GM21381 (cell line): Measurements from ENCODE around the gene ZBTB45.
A peak's percentile ranks its signal among the peaks of the same experiment; 100 is the strongest.

ENCODE experiments used
- ATAC-seq: cut with Tn5 transposase; IDR thresholded peaks from one replicate; pipeline ENCODE4 v1.9.1; 2021; ENCODE audit warnings: mild to moderate bottlenecking, moderate library complexity; ENCODE audit not compliant: unreplicated experiment

Gene ZBTB45

DNA sequence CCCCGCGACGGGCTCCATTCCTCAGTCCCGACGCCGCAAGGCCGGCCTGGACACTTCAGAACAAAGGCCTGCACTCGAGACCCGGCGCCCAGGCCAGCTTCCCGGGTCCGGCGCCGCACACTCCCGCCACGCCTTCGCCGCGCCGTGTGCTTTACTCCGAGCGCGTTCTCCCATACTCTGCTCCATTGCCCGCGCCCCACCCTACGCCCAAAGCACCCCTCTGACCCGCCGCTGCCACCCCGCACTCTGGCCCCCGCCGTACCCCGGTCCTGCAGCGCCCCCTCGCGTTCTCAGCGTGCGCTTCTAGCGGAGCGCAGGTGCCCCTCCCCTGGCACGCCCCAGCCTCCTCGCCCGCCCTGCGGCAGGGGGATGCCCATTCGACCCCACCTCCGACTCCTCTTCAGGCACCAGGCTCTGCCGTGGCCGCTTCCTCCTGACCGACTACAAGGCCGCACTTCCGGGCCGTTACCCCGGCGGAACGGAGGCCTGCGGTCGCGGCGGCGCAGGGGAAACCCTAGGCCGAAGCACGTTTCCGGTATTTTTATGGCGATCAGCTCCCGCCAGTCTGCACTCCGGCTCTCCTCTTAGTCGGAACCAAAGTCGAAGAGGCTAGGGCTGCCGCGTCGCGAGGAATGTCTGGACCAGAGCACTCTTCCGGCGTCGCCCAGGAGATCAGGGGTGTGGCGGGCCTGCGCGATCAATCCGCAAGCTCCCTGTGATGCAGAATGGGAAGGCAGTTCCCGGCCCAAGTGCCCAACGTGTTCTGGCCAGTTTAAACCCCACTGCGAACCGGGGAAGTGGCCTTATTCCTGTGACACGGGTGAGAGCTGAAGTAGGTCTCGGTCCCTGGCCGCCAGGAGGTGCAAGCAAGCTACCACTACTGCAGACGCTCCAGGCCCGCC is at the start of gene ZBTB45:
Gene ZBTB45 (minus strand): TSS at position 456 of the 902 bp plus-strand sequence. CDS start 2,137 bp downstream, outside the sequence.
- peak; percentile 80 for ATAC-seq

- ATAC-seq: no peak
Measured at GRCh38 chr19:58568453-58569130, 49.0 kb upstream of the ZBTB45 start.

DNA sequence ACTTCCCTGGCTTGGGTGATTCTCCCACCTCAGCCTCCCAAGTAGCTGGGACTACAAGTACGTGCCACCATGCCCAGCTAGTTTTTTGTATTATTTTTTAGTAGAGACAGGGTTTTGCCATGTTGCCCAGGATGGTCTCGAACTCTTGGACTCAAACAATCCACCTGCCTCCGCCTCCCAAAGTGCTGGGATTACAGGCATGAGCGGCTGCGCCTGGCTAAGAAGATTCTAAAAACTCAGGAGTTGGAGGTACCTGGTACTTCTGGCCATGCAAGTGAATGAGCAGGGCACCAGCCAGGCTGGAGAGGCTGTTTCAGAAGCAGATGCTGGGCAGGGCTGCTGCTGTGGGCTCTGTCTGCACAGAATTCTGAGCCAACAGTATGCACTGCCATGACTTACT is 47.4 kb upstream of the ZBTB45 start:
- no peak for ATAC-seq

GRCh38 chr19:58563823-58564222 is 44.2 kb upstream of the ZBTB45 start:
- no peak for ATAC-seq

GRCh38 chr19:58563034-58563573 is 43.5 kb upstream of the ZBTB45 start:
- no peak for ATAC-seq

DNA sequence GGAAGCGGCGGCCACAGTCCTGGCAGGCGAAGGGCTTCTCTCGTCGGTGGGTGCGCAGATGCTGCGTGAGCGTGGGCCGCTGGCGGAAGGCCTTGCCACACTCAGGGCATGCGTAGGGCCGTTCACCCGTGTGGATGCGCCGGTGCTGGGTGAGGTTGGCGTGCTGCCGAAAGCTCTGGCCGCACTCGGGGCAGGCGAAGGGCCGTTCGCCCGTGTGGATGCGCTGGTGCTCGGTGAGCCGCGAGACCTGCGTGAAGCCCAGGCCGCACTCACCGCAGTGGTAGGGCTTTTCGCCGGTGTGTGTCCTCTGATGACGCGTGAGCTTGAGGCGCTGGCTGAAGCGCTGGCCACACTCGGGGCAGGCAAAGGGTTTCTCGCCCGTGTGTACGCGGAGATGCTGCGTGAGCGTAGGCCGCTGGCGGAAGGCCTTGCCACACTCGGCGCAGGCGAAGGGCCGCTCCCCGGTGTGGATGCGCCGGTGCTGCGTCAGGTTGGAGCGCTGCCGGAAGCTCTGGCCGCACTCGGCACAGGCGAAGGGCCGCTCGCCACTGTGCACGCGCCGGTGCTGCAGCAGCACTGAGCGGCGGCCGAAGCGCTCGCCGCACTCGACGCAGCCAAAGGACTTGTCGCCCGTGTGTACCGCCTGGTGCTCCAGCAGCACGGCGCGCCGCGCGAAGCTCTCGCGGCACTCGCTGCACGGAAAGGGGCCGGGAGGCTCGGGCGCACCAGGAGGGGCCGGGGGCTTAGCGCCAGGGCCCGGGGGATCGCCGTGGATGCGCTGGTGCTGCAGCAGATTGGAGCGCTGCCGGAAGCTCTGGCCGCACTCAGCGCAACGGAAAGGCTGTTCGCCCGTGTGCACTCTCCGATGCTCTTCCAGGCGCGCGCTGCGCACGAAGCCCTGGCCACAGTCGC is 42.8 kb upstream of the ZBTB45 start:
- ATAC-seq: no peak

- ATAC-seq: no peak
Measured at GRCh38 chr19:58561373-58562121, 41.9 kb upstream of the ZBTB45 start.

- ATAC-seq: no peak
Measured at GRCh38 chr19:58560921-58561320, 41.3 kb upstream of the ZBTB45 start.

- ATAC-seq: no peak
Measured at GRCh38 chr19:58560007-58560887, 40.6 kb upstream of the ZBTB45 start.

DNA sequence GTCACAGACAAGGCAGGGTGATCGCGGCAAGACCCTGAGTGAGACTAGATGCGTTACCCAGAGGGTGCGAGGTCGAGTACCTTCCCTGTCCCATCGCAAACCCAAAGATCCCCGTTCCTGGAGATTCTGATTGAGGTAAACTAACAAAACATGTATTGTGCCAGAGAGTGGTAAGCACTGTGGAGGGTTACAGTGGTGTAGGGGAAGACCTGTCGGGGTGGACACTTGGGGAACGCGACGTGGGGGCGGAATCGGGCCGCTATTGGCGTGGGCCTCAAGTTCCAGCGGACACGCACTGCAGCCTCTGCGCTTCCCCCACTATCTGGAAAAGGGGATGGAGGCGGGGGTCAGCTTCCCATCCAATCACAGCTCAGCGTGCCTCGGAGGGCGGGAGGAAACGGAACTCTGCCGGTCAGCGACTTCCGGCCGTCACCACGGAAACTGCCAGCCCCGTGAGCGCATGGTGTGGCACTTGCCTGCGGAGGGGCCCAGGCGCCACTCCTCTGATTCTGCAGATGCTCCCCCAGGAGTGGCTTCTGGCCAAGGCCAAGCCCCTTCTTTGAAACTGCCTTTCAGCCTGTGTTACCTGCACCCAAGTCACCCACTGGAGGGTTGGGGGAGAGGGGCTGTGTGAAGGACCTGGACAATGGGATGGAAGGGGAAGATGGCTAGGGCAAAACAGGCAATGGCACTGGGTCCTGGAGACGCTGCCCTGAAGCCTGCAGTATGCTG is 39.8 kb upstream of the ZBTB45 start:
- peak; percentile 18 for ATAC-seq

DNA sequence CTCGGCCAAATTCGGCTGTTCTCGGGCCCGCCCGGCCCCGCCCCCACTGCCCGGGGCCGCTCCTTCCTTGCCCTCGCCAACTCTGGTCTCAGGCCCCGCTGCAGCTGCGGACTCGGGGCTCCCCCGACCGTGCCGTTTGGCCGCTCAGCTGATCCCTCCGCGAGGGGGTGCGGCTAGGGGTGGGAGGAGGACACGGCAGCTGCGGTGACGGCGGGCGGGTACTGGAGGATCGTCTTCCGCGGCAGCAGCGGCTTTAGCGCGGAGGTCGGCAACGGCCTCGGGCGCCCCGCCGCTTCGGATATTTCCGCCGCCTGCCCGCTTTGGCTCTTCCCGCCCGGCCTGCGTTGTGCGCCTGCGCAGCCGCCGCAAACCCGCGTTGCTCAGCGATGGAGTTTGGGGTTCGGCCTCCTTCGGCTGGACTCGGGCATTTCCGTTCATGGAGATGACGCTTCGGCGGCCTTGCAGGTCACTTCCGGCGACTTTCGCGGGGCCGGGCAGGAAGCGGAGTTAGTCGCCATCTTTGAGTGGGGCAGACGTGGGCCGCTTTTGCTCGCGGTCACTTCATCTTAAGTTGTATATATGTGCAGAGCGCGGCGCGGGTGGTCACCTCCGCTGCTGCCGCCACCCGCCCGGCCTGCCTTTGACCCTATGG is 39.1 kb upstream of the ZBTB45 start:
- peak; percentile 55 for ATAC-seq

DNA sequence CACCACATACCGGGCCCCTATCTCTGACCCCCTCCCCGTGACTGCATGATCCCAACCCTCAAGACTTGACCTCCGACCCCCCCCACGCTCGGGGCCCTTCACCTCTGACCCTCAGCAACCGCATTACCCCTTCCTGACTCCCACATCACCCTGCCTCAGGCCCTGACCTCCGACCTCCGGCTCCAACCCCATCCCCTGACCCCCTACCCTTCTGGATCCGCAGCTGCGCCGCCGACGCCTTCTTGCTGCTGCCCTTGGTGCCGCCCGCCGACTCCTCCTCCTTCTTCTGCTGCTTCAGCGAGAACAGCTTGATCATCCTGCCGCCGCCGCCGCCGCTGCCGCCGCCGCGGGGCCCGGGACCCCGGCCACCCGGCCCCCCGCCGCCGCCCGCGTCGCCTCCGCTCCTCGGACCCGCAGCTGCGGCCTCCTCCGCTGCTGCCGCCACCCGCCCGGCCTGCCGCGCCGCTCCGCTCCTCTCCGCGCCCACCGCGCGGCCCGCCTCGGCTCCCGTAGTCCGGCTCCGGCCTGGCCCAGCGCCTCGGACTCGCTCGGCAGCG is 38.5 kb upstream of the ZBTB45 start, which contains the start of gene UBE2M:
Gene UBE2M (minus strand): TSS at position 546 of the 557 bp plus-strand sequence. CDS start 230 bp downstream, at position 316.
- no peak for ATAC-seq

DNA sequence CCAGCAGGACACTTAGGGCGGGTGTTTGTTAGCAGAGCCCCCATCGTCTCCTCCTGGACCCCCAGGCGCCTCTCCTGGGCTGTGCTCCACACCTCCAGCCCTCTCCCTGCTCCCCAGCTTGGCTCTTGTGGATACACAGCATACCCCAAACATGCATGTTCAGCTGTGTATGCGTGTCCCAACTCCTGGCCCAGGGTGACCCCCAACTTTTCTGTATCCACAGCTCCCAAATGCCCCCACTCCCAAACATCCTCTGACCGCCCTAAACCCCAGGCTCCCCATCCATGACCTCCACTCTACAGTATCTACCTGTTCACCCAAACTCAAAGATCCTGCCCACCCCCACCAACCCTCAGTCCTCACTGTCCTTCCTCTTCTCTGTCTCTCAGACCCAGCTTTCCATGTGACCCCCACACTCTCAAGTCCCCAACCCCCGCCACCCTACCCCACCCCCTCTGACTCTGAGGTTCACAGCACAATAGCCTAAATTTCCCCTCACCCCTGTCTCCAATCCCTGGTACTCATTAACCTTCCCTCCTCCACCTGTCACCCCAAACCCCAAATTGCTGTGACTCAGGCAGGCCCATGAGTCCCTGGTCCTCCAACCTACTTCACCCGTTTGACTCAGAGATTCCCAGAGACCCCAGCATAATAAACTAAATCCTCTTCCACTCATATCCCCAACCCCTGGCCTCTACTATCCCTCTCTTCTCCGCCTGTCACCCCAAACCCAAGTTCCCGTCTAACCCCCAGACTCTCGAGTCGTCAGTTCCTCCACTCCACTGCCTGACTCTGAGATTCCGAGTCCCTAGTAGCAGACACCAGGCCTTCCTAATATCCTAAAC is 37.8 kb upstream of the ZBTB45 start:
- ATAC-seq: no peak

DNA sequence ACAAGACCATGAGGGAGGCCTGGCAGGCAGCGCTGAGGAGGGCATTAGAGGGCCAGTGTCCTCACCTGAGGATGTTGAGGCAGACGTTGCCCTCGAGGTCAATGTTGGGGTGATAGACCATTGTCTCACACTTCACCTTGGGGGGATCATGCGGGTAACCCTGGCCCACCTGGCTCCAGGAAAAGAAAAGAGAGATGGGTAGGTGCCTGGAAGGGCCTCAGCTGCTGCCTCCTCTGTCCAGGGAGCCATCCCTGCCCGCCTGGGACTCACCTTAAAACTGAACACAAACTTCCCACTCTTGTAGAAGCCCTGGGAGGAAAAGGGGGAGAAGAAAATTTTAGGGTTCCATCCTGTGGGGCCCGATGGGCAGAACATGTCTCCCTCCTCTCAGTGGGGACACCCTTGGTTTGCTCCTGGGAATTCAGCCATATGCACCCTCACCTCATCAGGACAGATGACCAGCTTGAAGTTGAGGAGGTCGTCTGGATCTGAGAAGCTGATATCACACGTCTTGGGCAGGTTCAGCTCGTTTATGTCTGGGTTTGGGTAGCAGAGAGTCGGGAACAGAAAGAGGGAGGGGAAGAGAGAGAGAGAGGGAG is 37.1 kb upstream of the ZBTB45 start:
- no peak for ATAC-seq

GRCh38 chr19:58555920-58556621 is 36.5 kb upstream of the ZBTB45 start:
- no peak for ATAC-seq
